Progenitor cell of endocrine pancreas (in vitro differentiated cells): ENCODE data around the gene MTNR1A. TPM values are rescaled to one million over a fixed set of nuclear protein-coding genes. Genes with fewer than 3 reads are reported as not detected.
"Not testable (repeated sequence)": the region's sequence is repeated elsewhere in the genome, so short reads cannot be mapped to it uniquely, and the experiment has no call there.

Experiments
- DNase-seq: peaks from one replicate; pipeline ENCODE4 v3.0.0; 2021; ENCODE audit warnings: low spot score; ENCODE audit not compliant: unreplicated experiment
- H3K27ac Mint-ChIP-seq: 2 replicates; pipeline ENCODE4 v1.8.0; 2021; ENCODE audit warnings: mild to moderate bottlenecking, moderate library complexity, mixed read lengths
- H3K27me3 Mint-ChIP-seq: 2 replicates; pipeline ENCODE4 v1.8.0; 2021; ENCODE audit warnings: mixed read lengths
- H3K36me3 Mint-ChIP-seq: 2 replicates; pipeline ENCODE4 v1.8.0; 2022; ENCODE audit warnings: mixed read lengths; ENCODE audit not compliant: insufficient read depth
- H3K4me1 Mint-ChIP-seq: 2 replicates; pipeline ENCODE4 v1.8.0; 2021; ENCODE audit warnings: low read depth, mixed read lengths
- H3K4me3 Mint-ChIP-seq: 2 replicates; pipeline ENCODE4 v1.8.0; 2021; ENCODE audit warnings: low read depth, mild to moderate bottlenecking, moderate library complexity, mixed read lengths
- H3K9me3 Mint-ChIP-seq: 2 replicates; pipeline ENCODE4 v1.8.0; 2021; ENCODE audit warnings: low read depth, mixed read lengths
- total RNA-seq: library from RNA; stranded (reverse); gene quantifications from 2 replicates; pipeline ENCODE4 v1.2.1, GENCODE V29; 2021
- TF ChIP-seq, protein P1 (sequence below): fragments of 200-600 bp; sonication (generic); IDR thresholded peaks from one replicate; pipeline ENCODE4 v1.5.0; 2021; ENCODE audit warnings: antibody characterized with exemption, mild to moderate bottlenecking; ENCODE audit not compliant: unreplicated experiment

The MTNR1A gene
- total RNA-seq, 1 donor from 2014 or later = 2.7 TPM

DNA sequence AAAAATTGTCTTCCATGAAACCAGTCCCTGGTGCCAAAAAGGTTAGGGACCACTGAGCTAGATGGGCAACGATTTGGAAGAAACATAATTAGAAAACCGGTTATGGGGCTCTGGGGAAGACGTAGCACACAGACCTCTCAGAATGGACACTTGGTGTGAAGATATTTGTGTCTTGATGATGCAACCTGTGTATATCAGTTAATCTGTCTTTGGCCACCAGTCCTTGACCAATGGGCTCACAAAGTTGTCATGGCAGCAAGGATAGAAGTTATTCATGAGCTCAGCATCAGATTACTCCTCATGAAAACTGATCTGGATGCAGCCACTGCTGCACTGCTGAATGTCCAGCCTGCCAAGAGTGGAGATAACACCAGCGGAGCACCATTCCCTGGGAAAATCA lies 13.6 kb downstream of the MTNR1A start:
- DNase-seq = no peak
- H3K4me3 Mint-ChIP-seq = no peak overlapping the region
- no peak overlapping the region for H3K27ac Mint-ChIP-seq
- H3K9me3 Mint-ChIP-seq = peaks cover 5% of the 10 kb centered on the region
- TF ChIP-seq, protein P1, sequence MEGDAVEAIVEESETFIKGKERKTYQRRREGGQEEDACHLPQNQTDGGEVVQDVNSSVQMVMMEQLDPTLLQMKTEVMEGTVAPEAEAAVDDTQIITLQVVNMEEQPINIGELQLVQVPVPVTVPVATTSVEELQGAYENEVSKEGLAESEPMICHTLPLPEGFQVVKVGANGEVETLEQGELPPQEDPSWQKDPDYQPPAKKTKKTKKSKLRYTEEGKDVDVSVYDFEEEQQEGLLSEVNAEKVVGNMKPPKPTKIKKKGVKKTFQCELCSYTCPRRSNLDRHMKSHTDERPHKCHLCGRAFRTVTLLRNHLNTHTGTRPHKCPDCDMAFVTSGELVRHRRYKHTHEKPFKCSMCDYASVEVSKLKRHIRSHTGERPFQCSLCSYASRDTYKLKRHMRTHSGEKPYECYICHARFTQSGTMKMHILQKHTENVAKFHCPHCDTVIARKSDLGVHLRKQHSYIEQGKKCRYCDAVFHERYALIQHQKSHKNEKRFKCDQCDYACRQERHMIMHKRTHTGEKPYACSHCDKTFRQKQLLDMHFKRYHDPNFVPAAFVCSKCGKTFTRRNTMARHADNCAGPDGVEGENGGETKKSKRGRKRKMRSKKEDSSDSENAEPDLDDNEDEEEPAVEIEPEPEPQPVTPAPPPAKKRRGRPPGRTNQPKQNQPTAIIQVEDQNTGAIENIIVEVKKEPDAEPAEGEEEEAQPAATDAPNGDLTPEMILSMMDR = no peak
- H3K4me1 Mint-ChIP-seq = peaks cover 6% of the 10 kb centered on the region
- H3K27me3 Mint-ChIP-seq = no peaks in the 10 kb centered on the region
- H3K36me3 Mint-ChIP-seq = no peaks in the 10 kb centered on the region

DNA sequence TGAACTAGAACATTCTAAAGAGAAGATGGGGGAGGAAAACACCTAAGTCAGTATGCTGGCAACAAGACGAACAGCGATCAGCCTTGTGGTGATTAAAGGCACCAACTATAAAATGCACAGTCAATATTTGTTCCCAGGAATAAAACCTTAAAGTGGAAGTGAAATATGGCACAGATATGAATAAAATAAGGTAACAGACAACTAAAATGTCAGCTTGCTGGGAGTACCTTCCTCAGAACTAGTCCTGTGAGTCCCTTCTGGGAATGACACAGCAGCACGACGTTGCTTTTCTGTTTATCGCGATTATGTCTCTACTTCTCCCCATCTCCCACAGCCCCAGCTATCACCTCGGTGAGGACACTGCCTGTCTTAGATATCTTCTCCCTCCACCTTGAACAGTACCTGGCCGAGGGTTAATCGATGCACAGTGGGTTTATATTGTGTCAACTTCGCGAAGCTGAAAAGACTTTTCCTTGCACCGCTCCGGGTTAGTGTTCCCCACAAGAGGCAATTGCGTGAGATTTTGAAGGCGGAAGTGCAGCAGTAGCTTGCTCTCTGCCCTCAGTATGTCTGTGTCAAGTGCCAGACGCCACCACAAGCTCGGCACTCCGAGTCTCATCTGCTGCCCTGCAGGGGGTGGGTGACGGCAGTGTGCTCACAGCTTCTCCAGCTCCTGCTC lies 17.4 kb downstream of the MTNR1A start:
- Mint-ChIP-seq H3K4me1 (no peaks in the 10 kb centered on the region), H3K27ac (no peak overlapping the region), H3K27me3 (no peaks in the 10 kb centered on the region), H3K4me3 (no peak overlapping the region), H3K36me3 (peaks cover 5% of the 10 kb centered on the region), H3K9me3 (peaks cover 8% of the 10 kb centered on the region)
- DNase-seq = no peak
- TF ChIP-seq, protein P1 = no peak

DNA sequence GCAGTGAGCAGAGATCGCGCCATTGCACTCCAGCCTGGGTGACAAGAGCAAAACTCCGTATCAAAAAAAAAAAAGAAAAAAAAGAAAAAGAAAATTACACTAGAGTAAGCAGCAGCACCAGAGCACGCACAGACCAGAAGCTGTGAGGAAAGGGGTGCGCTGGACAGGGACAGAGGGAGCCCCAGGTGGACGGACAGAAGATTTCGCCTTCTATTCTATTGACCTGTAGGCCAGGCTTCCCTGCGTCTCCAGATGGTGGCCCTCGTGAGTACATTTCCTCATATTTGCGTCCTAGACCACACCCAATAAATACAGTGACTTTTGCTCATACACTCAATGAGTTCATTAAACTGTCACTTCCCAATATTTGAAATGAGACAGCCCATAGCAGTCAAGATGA lies 19.1 kb downstream of the MTNR1A start:
- Mint-ChIP-seq H3K9me3 (peaks cover 8% of the 10 kb centered on the region), H3K4me3 (no peak overlapping the region), H3K27me3 (no peaks in the 10 kb centered on the region), H3K4me1 (no peaks in the 10 kb centered on the region), H3K27ac (no peak overlapping the region), H3K36me3 (peaks cover 5% of the 10 kb centered on the region)
- DNase-seq = no peak
- TF ChIP-seq, protein P1 = no peak

DNA sequence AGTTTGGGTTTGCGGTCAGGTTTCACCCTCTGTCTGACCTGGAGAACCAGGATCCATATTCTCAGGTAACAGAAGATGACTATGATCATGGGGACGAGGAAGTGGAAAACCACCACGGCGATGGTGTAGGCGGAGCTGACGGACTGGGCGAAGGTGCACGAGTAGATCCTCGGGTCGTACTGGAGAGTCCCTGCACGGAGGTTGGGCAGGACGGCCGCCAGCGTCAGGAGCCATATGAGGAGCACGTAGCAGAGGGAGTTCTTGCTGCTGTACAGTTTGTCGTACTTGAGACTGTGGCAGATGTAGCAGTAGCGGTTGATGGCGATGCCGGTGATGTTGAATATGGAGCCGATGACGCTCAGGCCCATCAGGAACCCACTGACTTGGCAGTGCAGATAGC lies 21.3 kb downstream of the MTNR1A start:
- Mint-ChIP-seq H3K9me3 (peaks cover 3% of the 10 kb centered on the region), H3K4me3 (no peak overlapping the region), H3K36me3 (peaks cover 5% of the 10 kb centered on the region), H3K27ac (no peak overlapping the region), H3K27me3 (no peaks in the 10 kb centered on the region), H3K4me1 (no peaks in the 10 kb centered on the region)
- TF ChIP-seq, protein P1 = no peak
- DNase-seq = no peak

DNA sequence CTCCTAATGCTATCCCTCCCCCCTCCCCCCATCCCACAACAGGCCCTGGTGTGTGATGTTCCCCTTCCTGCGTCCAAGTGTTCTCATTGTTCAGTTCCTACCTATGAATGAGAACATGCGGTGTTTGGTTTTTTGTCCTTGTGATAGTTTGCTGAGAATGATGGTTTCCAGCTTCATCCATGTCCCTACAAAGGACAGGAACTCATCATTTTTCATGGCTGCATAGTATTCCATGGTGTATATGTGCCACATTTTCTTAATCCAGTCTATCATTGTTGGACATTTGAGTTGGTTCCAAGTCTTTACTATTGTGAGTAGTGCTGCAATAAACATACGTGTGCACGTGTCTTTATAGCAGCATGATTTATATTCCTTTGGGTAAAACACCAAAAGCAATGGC lies 31.4 kb downstream of the MTNR1A start:
- H3K9me3 Mint-ChIP-seq, H3K4me1 Mint-ChIP-seq, DNase-seq: not testable (repeated sequence)

DNA sequence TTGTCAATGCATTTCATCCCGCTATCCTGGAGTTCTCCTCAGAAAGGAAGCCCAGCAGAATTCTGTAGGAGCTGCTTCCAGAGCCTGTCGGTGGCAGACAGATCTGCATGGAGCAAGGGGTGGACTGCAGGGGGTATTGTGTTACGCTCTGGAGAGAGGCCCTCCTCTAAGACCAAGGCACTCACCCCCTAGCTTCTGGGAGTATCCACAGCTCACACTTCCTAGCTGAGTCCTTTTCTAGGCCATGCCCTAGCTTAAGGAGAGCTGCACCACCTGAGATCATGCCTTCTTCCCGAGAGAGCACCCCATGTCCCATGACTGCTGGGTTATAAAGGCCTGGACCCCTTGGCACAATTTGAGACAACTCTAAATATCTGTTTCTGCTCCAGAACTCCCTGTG lies 39.1 kb downstream of the MTNR1A start:
- no peak overlapping the region for H3K4me3 Mint-ChIP-seq
- TF ChIP-seq, protein P1 = no peak
- no peaks in the 10 kb centered on the region for H3K4me1 Mint-ChIP-seq
- H3K27ac Mint-ChIP-seq = no peak overlapping the region
- no peaks in the 10 kb centered on the region for H3K36me3 Mint-ChIP-seq
- H3K9me3 Mint-ChIP-seq = peaks cover 3% of the 10 kb centered on the region
- DNase-seq = no peak
- H3K27me3 Mint-ChIP-seq = no peaks in the 10 kb centered on the region

More for the DNA sequence above, 31.4 kb downstream of the MTNR1A start:
- not testable (repeated sequence) for H3K27me3 Mint-ChIP-seq, H3K4me3 Mint-ChIP-seq, H3K36me3 Mint-ChIP-seq, H3K27ac Mint-ChIP-seq
